PFSK-1 (cell line): Measurements from ENCODE around the gene IFITM10.
A peak's percentile ranks its signal among the peaks of the same experiment; 100 is the strongest.

Experiments
- FOXP2 ChIP-seq: optimal IDR thresholded peaks from 2 replicates; pipeline ENCODE3; 2011; ENCODE audit warnings: borderline replicate concordance, control low read depth, inconsistent platforms; ENCODE audit not compliant: insufficient read depth; ENCODE audit errors: extremely low read length, extremely low read depth
- POLR2AphosphoS5 ChIP-seq: IDR thresholded peaks from 2 replicates; pipeline ENCODE4 v1.6.1; 2012; ENCODE audit warnings: low read depth, mild to moderate bottlenecking, control low read depth, low read length, moderate library complexity
- REST ChIP-seq, 2 experiments: IDR thresholded peaks; 2 replicates each; pipeline versions ENCODE4 v1.6.1 to v1.8.0; 2011 to 2012; ENCODE audit warnings: low read depth in 2 of 2, low read length in 2 of 2, control low read depth in 1 of 2, inconsistent platforms in 1 of 2, mild to moderate bottlenecking in 1 of 2, moderate library complexity in 1 of 2; ENCODE audit not compliant: insufficient read depth in 1 of 2
- SIN3A ChIP-seq: IDR thresholded peaks from 2 replicates; pipeline ENCODE4 v1.6.1; 2012; ENCODE audit warnings: mild to moderate bottlenecking, low read length, moderate library complexity, borderline replicate concordance; ENCODE audit not compliant: insufficient read depth
- TAF1 ChIP-seq: IDR thresholded peaks from 2 replicates; pipeline ENCODE4 v1.6.1; 2012; ENCODE audit warnings: low read length, control low read depth, borderline replicate concordance; ENCODE audit not compliant: insufficient read depth

The IFITM10 gene

DNA sequence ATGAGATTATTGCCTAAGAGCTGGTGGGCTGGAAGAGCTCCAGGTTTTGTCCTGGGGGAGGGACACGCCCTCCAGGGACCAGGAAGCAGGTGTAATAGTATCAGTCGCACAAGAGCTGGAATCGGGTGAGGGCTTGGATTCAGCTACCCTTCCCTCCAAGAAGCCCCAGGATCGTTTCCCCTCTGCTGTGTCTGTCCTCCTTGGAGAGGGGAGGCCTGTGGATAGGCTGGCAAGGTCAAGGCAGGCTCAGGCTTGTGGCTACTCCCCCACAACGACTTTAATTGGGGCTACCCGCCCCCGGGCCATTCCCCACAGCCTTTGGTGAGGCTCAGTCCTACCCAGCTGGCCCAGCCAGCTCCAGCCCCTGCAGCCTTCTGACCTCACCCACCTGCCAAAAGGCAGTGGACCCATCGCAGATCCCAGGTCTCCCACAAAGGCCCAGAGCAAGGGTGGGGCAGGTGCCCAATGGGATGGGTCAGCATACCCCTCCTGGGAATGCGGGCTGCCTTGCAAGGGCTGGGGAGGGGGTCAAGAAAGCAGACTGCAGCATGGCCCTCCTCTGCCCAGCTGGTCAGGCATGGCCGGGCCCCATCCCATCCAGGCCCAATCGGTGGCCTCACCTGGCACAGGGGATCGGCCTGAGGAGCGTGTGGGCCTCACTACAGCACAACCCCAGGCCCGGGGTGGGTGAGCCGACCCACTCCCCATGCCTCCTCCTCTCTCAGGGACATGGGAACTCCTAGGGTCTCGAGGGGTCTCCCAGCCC, 12.3 kb upstream of the IFITM10 start:
- TF ChIP-seq TAF1 (no peak), REST (IDR thresholded peaks at IDR 0.05; ENCODE audit: insufficient read depth in 1 of 2, low read depth in 2 of 2, low read length in 2 of 2) (0 out of 4 replicates have a peak, but pooled peaks of 1 of the 2 experiments have one; percentile 9)

GRCh38 chr11:1761857-1762536, 11.6 kb upstream of the IFITM10 start:
- TF ChIP-seq POLR2AphosphoS5 = no peak
- no peak for TF ChIP-seq FOXP2
- TF ChIP-seq TAF1 = no peak
- no peak for TF ChIP-seq REST (IDR thresholded peaks at IDR 0.05; ENCODE audit: insufficient read depth in 1 of 2, low read depth in 2 of 2, low read length in 2 of 2)
- TF ChIP-seq SIN3A = no peak

- TF ChIP-seq TAF1 (no peak), SIN3A (no peak), FOXP2 (no peak), POLR2AphosphoS5 (no peak), REST (IDR thresholded peaks at IDR 0.05; ENCODE audit: insufficient read depth in 1 of 2, low read depth in 2 of 2, low read length in 2 of 2) (no peak)
Measured at GRCh38 chr11:1761110-1761856, 10.9 kb upstream of the IFITM10 start.

GRCh38 chr11:1760351-1761109, 10.1 kb upstream of the IFITM10 start:
- TF ChIP-seq FOXP2 = no peak
- TF ChIP-seq SIN3A = no peak
- TF ChIP-seq REST (IDR thresholded peaks at IDR 0.05; ENCODE audit: insufficient read depth in 1 of 2, low read depth in 2 of 2, low read length in 2 of 2) = no peak
